T follicular helper cell (primary cell): Measurements from ENCODE around the gene NUDT14.

Experiments used
- DNase-seq: peaks from one replicate; pipeline ENCODE4 v3.0.0-alpha.2; 2020; ENCODE audit warnings: low read depth

NUDT14 gene

GRCh38 chr14:105158794-105159193, 22.3 kb downstream of the NUDT14 start:
- no peak for DNase-seq

GRCh38 chr14:105157872-105158271, 23.2 kb downstream of the NUDT14 start:
- no peak for DNase-seq

GRCh38 chr14:105156414-105157375, 24.4 kb downstream of the NUDT14 start:
- no peak for DNase-seq

GRCh38 chr14:105155681-105156413, 25.3 kb downstream of the NUDT14 start:
- DNase-seq, result no peak

- DNase-seq, result no peak
These were observed 26.0 kb downstream of the NUDT14 start for GRCh38 chr14:105155071-105155651.

- no peak for DNase-seq
These were observed 26.6 kb downstream of the NUDT14 start for GRCh38 chr14:105154476-105154871.

- DNase-seq, result no peak
These were observed 27.2 kb downstream of the NUDT14 start for GRCh38 chr14:105153739-105154475.

- no peak for DNase-seq
These were observed 27.8 kb downstream of the NUDT14 start for GRCh38 chr14:105153331-105153731.

GRCh38 chr14:105152794-105153241, 28.3 kb downstream of the NUDT14 start:
- DNase-seq, result no peak

- no peak for DNase-seq
These were observed 29.0 kb downstream of the NUDT14 start for GRCh38 chr14:105151838-105152793.

GRCh38 chr14:105151084-105151837, 29.9 kb downstream of the NUDT14 start:
- no peak for DNase-seq

- DNase-seq, result no peak
These were observed 30.6 kb downstream of the NUDT14 start for GRCh38 chr14:105150368-105151083.

GRCh38 chr14:105150026-105150367, 31.1 kb downstream of the NUDT14 start:
- DNase-seq, result no peak

GRCh38 chr14:105149146-105149781, 31.8 kb downstream of the NUDT14 start:
- DNase-seq, result no peak

GRCh38 chr14:105148604-105149145, 32.4 kb downstream of the NUDT14 start:
- no peak for DNase-seq

- no peak for DNase-seq
These were observed 33.2 kb downstream of the NUDT14 start for GRCh38 chr14:105147671-105148603.

GRCh38 chr14:105146976-105147635, 34.0 kb downstream of the NUDT14 start:
- DNase-seq, result no peak
